ENCODE results near the gene TRERF1. TPM values are rescaled to one million over a fixed set of nuclear protein-coding genes. Genes with fewer than 3 reads are reported as not detected.

The TRERF1 gene
- total RNA-seq, 1 donor from 2014 or later = 20.6 TPM

DNA sequence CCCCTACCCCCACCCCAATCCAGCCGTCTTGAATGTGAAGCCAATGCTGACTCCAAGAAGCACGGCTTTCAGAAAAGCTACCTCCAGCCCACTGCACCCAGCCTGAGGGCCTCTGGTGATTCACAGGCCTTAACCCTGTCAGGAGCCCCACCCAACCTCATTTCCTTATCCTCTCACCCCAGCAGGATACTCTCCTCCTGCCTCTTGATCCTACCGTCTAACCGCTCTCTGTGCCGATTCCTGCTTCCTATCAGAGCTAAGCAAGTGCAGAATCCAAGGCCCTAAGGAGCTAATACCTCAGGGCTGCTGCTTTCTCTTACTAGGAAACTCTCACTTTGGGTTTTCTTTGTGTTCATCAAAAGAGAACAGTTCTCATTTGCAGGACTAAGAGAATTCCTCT lies 47.2 kb downstream of the TRERF1 start:
- no peak overlapping the region for H3K4me3 ChIP-seq
- H3K9me3 ChIP-seq = no peaks in the 10 kb centered on the region
- TF ChIP-seq, protein P1, sequence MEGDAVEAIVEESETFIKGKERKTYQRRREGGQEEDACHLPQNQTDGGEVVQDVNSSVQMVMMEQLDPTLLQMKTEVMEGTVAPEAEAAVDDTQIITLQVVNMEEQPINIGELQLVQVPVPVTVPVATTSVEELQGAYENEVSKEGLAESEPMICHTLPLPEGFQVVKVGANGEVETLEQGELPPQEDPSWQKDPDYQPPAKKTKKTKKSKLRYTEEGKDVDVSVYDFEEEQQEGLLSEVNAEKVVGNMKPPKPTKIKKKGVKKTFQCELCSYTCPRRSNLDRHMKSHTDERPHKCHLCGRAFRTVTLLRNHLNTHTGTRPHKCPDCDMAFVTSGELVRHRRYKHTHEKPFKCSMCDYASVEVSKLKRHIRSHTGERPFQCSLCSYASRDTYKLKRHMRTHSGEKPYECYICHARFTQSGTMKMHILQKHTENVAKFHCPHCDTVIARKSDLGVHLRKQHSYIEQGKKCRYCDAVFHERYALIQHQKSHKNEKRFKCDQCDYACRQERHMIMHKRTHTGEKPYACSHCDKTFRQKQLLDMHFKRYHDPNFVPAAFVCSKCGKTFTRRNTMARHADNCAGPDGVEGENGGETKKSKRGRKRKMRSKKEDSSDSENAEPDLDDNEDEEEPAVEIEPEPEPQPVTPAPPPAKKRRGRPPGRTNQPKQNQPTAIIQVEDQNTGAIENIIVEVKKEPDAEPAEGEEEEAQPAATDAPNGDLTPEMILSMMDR (IDR thresholded peaks at IDR 0.05) = no peak
- TF ChIP-seq POLR2AphosphoS5 (IDR thresholded peaks at IDR 0.05; ENCODE audit: insufficient read depth in 1 of 2, low read depth in 1 of 2) = peak in 1 of 2 donors; percentile 40
- peak overlapping the region; percentile 80 for H3K27ac ChIP-seq
- no peaks in the 10 kb centered on the region for H3K27me3 ChIP-seq
- intact Hi-C loops (cut with DNase I) = no loop called here
- peaks cover 72% of the 10 kb centered on the region for H3K4me1 ChIP-seq
- no peak for DNase-seq (ENCODE audit: extremely low spot score in 2 of 2)
- H3K36me3 ChIP-seq = no peaks in the 10 kb centered on the region

DNA sequence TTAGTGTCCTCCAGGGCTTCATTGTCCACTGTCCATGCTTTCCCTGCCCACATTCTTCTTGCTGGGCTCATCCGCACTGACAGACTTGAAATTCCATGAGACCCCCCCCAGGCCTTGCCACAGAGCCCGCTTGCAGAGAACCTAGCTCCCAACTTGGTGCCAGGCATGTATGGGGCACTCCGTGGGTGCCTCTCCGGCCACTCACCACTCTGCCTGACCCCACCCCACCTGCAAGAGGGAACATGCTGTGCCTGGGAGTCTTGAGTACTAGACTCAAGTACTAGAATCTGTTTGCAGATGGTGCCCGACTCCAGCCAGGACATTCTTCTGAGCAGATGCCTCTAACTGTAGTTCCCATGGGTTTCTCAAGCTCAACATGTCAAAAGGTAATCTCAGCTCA lies 47.9 kb downstream of the TRERF1 start:
- Histone ChIP-seq H3K4me3 (no peak overlapping the region), H3K9me3 (no peaks in the 10 kb centered on the region), H3K36me3 (no peaks in the 10 kb centered on the region), H3K4me1 (peaks cover 74% of the 10 kb centered on the region), H3K27ac (peak overlapping the region; percentile 80), H3K27me3 (no peaks in the 10 kb centered on the region)
- TF ChIP-seq POLR2A (IDR thresholded peaks at IDR 0.05) (no peak), POLR2AphosphoS5 (IDR thresholded peaks at IDR 0.05; ENCODE audit: insufficient read depth in 1 of 2, low read depth in 1 of 2) (no peak)
- TF ChIP-seq, protein P1 (IDR thresholded peaks at IDR 0.05) = no peak
- intact Hi-C loops (cut with DNase I) = no loop called here
- DNase-seq (ENCODE audit: extremely low spot score in 2 of 2) = no peak

DNA sequence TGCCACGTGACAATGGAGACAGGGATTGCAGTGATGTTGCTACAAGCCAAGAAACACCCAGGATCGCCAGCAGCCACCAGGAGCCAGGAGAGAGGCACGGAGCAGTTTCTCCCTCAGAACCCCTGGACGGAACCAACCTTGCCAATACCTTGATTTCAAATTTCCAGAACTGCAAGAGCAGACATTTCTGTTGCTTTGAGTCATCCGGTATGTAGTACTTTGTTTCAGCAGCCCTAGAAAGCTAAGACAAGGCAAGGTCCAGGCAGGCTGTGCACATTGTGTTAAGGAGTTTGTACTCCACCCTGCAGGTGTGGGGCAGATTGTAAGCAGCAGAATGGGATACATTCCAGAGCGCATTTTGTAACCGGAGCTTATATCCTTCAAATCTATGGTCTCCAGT lies 48.3 kb downstream of the TRERF1 start:
- no peaks in the 10 kb centered on the region for H3K27me3 ChIP-seq
- H3K27ac ChIP-seq = no peak overlapping the region
- TF ChIP-seq, protein P1 (IDR thresholded peaks at IDR 0.05) = no peak
- peak in 1 of 2 donors; percentile 49 for TF ChIP-seq POLR2AphosphoS5 (IDR thresholded peaks at IDR 0.05; ENCODE audit: insufficient read depth in 1 of 2, low read depth in 1 of 2)
- no peaks in the 10 kb centered on the region for H3K36me3 ChIP-seq
- H3K4me3 ChIP-seq = no peak overlapping the region
- intact Hi-C loops (cut with DNase I) = no loop called here
- no peaks in the 10 kb centered on the region for H3K9me3 ChIP-seq
- no peak for DNase-seq (ENCODE audit: extremely low spot score in 2 of 2)
- peaks cover 74% of the 10 kb centered on the region for H3K4me1 ChIP-seq

DNA sequence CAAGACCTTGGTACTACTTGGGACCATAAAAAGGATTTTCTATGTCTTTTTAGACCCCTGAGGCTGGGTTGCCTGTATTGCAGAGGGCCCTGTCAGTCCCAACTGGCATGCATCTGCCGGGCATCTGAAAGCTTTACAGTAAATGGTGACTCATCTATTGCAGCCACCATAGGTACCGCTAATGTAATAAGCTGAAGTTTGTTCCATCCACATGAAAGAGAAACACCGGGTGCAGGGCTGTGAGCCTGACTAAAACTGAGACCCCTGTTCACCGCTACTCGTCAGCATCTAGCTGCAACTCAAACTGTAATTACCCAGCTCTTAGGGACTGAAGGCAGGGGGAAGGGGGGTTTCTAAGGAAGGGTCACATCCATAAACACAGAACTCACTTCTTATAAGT lies 49.5 kb downstream of the TRERF1 start:
- Histone ChIP-seq H3K27me3 (no peaks in the 10 kb centered on the region), H3K36me3 (no peaks in the 10 kb centered on the region), H3K4me3 (no peak overlapping the region), H3K4me1 (peaks cover 73% of the 10 kb centered on the region), H3K9me3 (no peaks in the 10 kb centered on the region), H3K27ac (no peak overlapping the region)
- intact Hi-C loops (cut with DNase I) = no loop called here
- DNase-seq (ENCODE audit: extremely low spot score in 2 of 2) = no peak
- TF ChIP-seq POLR2AphosphoS5 (IDR thresholded peaks at IDR 0.05; ENCODE audit: insufficient read depth in 1 of 2, low read depth in 1 of 2) (no peak), POLR2A (IDR thresholded peaks at IDR 0.05) (no peak)
- TF ChIP-seq, protein P1 (IDR thresholded peaks at IDR 0.05) = no peak

DNA sequence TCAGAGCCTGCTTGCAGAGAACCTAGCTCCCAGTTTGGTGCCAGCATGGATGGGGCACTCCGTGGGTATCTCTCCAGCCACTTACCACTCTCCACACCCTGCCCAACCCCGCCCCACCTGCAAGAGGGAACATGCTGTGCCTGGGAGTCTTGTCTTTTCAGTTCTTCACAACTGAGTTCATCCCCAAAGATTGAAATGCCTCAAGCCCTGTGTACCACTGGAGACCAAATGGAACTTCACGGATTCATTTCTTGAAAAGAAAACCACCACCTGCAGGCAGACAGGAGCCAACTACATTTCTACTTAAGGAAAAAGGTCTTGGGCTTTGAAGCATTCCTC lies 50.1 kb downstream of the TRERF1 start:
- H3K4me1 ChIP-seq = peaks cover 67% of the 10 kb centered on the region

More for the DNA sequence above, 50.1 kb downstream of the TRERF1 start:
- Histone ChIP-seq H3K27ac (no peak overlapping the region), H3K4me3 (no peak overlapping the region), H3K27me3 (no peaks in the 10 kb centered on the region), H3K9me3 (no peaks in the 10 kb centered on the region), H3K36me3 (no peaks in the 10 kb centered on the region)
- intact Hi-C loops (cut with DNase I) = no loop called here
- TF ChIP-seq POLR2AphosphoS5 (IDR thresholded peaks at IDR 0.05; ENCODE audit: insufficient read depth in 1 of 2, low read depth in 1 of 2) = peak in 1 of 2 donors; percentile 13
- no peak for TF ChIP-seq POLR2A (IDR thresholded peaks at IDR 0.05)
- DNase-seq (ENCODE audit: extremely low spot score in 2 of 2) = no peak
